Measurements from ENCODE around the gene C10orf120. TPM values are rescaled to one million over a fixed set of nuclear protein-coding genes. Genes with fewer than 3 reads are reported as not detected.

The C10orf120 gene
- polyA plus RNA-seq, 2 of the 4 experiments (the other 2 are of a cell fraction) = not detected

- 39% methylated on average over 8 of the region's 8 CpGs for WGBS (ENCODE audit: missing lambda C conversion rate)
- ATAC-seq = no peak
- Histone ChIP-seq H3K4me1 (no peaks in the 10 kb centered on the region), H3K4me3 (no peak overlapping the region), H3K4me2 (no peak overlapping the region), H3K9me3 (no peaks in the 10 kb centered on the region), H3K27ac (no peak overlapping the region)
- FAIRE-seq = no peak
- POLR2A ChIA-PET = no interaction called here
- DNase-seq (ENCODE audit: low read depth in 1 of 2, low spot score in 1 of 2) = no peak
- CTCF ChIA-PET = interaction anchor here (4.5 kb wide), 1 partner anchor 10 kb away, joined by 34 read pairs; no protein-coding TSS in a partner anchor
- no peak for TF ChIP-seq EP300 (IDR thresholded peaks at IDR 0.05)
- TF ChIP-seq ESRRA (IDR thresholded peaks at IDR 0.05; ENCODE audit: borderline replicate concordance, low read length) = no peak
- no peak for TF ChIP-seq CHD2 (IDR thresholded peaks at IDR 0.05; ENCODE audit: low read length, partially characterized antibody)
- TF ChIP-seq CTCF (IDR thresholded peaks at IDR 0.05) = no peak
- TF ChIP-seq CBX8 (IDR thresholded peaks at IDR 0.05) = no peak
- TF ChIP-seq HOXB13 (CRISPR knock-in tag; IDR thresholded peaks at IDR 0.05; ENCODE audit: low read depth) = no peak
- TF ChIP-seq PHF8 (IDR thresholded peaks at IDR 0.05; ENCODE audit: borderline replicate concordance, low read depth) = no peak
- TF ChIP-seq NPAS2 (CRISPR knock-in tag; IDR thresholded peaks at IDR 0.05; ENCODE audit: borderline replicate concordance) = no peak
- no peak for TF ChIP-seq JUNB (IDR thresholded peaks at IDR 0.05)
These were observed 41.1 kb downstream of the C10orf120 start for GRCh38 chr10:122658356-122659049.

- H3K4me1 ChIP-seq = no peaks in the 10 kb centered on the region
- ChIA-PET POLR2A (no interaction called here), CTCF (interaction anchor here (1.7 to 4.5 kb wide), 2 partner anchors 9 to 92 kb away, joined by 7 to 34 read pairs; no protein-coding TSS in a partner anchor)
- H3K4me2 ChIP-seq = no peak overlapping the region
- no peaks in the 10 kb centered on the region for H3K9me3 ChIP-seq
- WGBS (ENCODE audit: missing lambda C conversion rate) = 10% methylated on average over 3 of the region's 3 CpGs
- DNase-seq (ENCODE audit: low read depth in 1 of 2, low spot score in 1 of 2) (no peak), ATAC-seq (no peak), FAIRE-seq (no peak)
- no peak overlapping the region for H3K27ac ChIP-seq
- TF ChIP-seq BCL3 (IDR thresholded peaks at IDR 0.05) = no peak
- TF ChIP-seq CTCF (IDR thresholded peaks at IDR 0.05) = no peak
- no peak for TF ChIP-seq JUN (IDR thresholded peaks at IDR 0.05)
- TF ChIP-seq NPAS2 (CRISPR knock-in tag; IDR thresholded peaks at IDR 0.05; ENCODE audit: borderline replicate concordance) = no peak
- TF ChIP-seq CBX8 (IDR thresholded peaks at IDR 0.05) = no peak
- no peak for TF ChIP-seq EHF (CRISPR knock-in tag; IDR thresholded peaks at IDR 0.05)
- TF ChIP-seq ZSCAN20 (CRISPR knock-in tag; IDR thresholded peaks at IDR 0.05) = no peak
- TF ChIP-seq MAX (IDR thresholded peaks at IDR 0.05) = no peak
- TF ChIP-seq RAD21 (conservative IDR thresholded peaks at IDR 0.05 in 1 of 2, IDR thresholded peaks at IDR 0.05 in 1 of 2) = no peak
- TF ChIP-seq RCOR1 (IDR thresholded peaks at IDR 0.05; ENCODE audit: low read depth, low read length) = no peak
- TF ChIP-seq POLR2A (IDR thresholded peaks at IDR 0.05; ENCODE audit: low read length) = no peak
- no peak for TF ChIP-seq NR3C1 (IDR thresholded peaks at IDR 0.05)
- TF ChIP-seq CEBPB (IDR thresholded peaks at IDR 0.05) = no peak
- no peak overlapping the region for H3K4me3 ChIP-seq
These were observed 41.9 kb downstream of the C10orf120 start for GRCh38 chr10:122657729-122658128.

Data from A549 (cell line).